GM18861 (cell line): ENCODE results near the gene XYLT2.

Experiments
- ATAC-seq: cut with Tn5 transposase; IDR thresholded peaks from one replicate; pipeline ENCODE4 v1.9.1; 2021; ENCODE audit not compliant: unreplicated experiment

Gene XYLT2

DNA sequence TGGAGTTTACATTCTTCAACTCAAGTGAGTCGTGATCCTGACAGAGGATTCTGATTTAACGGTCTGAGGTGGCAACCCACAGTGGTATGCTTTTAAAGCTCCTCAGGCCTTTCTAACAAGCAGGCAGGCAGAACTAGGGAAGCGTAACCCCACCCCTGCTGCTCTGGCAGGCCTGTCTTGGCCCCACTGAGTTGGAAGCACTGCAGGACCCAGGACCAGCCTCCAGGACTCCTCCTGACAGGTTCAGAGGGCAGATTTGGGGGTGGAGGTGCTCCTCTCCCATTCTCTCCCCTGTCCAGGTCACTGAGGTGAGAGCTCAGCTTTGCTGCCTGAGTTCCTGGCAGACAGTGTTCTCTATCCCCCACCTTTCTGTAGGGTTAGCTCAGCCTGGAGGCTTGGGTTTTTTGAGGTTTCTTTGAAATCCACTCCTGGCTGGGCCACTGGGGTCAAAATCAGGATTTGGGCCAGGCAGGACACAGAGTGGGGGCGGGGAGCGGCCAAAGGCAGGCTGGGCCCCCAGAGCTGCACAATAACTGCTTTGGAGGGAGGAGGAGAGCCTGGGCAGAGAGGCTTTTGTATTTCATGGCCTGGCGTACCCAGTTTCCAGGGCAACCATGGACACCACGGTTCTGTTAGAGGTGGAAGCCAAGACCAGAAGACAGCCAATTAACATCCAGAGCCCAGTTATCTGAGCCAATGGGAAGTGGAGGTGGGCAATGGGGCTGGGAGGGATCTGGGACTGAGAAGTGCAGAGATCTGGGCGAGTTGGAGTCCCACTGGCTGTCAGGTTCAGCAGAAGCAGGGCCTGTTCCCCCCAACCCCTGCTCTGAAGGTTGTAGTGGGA lies 17.5 kb downstream of the XYLT2 start:
- no peak for ATAC-seq

DNA sequence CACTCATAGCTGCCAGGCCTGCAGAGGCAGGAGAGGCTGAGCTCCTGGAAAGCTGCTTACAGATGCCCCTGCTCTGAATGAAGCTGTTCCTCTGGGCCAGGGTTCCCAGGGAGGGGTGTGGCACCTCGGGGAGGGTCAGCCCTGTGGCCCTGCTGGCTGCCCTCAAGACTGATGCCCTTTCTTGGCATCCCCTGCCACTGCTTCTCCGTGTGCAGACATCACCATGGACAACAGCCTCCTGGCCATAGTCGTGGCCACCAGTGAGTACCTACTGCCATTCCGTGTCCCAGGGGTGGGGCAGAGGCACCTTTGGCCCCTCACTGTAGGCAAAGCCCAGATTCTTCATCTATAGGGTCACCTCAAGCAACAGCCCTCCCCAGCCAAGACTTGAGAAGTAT lies 18.1 kb downstream of the XYLT2 start:
- ATAC-seq, result no peak

DNA sequence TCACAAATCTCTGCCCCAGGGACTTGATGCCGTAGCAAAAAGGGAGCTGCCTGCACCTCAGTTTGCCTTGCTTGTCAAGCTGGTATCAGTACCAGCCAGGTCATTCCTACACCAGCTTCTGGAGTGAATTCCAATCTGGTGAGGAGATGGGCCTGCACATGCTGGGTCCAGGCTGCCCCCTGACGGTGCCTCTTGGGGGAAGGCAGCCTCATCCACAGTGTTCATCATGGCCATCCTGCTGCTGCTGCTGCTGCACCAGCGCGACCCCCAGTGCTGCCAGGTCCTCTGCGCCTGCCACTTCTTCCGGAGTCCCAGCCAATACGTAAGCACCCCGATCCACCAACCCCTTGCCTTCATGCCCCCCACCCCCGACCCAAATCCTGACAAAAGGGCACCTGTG lies 18.8 kb downstream of the XYLT2 start:
- ATAC-seq, result no peak

DNA sequence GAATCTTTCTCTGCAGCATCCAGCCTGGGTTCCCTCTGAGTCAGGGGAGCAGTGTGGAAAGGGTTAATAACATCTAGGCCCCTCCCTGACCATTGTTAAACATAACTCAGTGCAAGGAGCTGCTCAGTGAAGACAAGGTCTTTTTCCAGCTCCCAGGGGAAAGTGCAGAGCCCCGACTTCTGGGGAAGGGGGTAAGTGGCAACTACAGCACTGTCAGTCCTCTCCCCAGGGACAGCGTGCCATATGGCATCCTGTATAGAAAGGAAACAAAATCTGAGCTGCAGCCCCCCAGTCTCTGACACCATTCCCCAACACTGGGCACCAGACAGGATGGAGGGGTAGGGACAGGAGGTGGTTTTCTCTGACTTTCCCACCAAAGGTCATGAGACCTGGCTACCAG lies 19.2 kb downstream of the XYLT2 start:
- ATAC-seq, result no peak

DNA sequence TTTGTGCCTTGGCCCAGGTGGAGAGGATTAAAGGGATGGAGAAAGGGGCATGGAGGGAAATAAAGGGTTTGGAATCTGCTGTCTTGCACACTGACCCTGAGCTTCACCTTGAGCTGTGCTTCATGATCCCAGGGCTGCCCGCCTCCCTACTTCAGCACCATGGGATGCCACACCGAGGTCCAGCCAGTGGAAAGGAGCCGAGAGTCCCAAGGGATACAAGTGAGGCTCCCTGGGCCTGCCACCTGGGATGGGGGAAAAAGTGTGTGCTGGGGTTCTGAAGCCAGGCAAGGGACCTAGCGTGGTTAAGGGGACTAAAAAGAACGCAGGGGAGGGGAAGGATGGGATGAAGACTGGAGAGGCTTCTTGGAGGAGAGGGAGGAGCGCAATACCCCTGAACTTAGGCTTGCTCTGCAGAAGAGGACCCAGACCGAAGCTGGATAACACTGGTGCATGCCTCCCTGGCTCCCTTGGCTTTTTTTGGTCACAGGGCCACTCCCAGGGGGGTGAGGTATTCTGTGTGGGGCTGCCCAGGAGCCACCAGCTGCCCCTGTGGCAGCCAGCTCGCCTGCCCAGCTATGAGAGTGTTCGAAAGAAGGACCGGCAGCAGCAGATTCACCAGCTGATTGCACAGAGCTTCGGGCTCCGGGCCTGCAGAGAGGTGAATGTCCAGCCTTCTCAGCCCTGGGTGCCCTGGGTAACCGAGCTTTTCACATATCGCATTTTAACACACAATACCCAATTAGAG lies 19.9 kb downstream of the XYLT2 start:
- no peak for ATAC-seq

DNA sequence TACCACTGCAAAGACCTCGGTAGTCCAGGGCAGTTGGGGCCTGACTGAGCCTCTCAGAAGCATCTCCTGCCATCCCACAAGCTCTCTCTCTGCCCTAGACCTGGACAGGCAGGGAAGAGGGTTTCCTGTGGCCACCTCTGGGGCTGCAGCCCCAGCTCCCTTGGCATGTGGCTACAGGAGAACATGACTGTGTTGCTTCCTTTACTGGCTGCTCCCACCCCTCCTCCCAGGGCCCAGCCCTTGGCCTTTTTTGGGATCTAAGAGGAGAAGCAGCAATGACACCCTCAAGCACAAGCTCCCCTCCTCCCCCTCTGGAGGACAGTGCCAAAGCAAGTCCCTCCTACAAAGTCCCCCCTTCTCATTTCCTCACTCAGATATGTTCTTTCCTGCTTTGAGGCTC lies 21.5 kb downstream of the XYLT2 start:
- no peak for ATAC-seq

DNA sequence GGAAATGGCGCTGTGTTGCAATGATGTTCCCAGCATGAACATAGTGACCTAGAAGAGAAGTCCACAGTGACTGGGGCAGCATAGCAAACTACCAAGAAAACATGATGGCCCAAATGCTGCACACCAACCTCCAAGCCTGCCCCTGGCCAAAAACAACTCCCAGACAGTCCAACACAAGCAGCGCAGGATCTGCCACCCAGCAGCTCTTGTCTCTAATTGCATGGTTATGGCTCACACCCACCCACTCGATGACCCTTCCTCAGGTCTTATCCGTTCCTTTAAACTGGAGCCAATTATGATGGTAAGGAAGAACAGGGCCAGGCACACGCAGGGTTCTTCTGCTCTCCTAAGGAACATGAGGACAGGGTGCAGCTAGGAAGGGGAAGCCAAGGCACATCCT lies 24.1 kb downstream of the XYLT2 start:
- ATAC-seq, result no peak

DNA sequence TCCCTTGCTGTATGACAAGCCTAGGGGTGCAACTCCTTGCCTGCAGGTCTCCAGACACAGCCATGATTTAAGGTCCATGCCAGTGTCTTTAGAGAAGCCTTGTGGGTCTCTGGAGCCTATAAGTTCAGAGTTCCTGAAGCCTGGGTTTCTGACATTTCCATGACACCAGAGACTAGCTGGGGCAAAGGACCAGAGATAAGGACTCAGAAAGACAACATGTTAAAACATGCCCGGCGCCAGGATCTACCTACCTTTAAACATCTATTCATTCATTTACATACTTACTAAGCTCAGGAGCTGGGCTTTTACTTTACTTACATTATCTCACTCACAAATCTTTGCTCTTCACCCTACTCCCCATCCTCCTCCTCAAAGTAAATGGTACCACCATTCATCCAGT lies 25.6 kb downstream of the XYLT2 start:
- no peak for ATAC-seq

DNA sequence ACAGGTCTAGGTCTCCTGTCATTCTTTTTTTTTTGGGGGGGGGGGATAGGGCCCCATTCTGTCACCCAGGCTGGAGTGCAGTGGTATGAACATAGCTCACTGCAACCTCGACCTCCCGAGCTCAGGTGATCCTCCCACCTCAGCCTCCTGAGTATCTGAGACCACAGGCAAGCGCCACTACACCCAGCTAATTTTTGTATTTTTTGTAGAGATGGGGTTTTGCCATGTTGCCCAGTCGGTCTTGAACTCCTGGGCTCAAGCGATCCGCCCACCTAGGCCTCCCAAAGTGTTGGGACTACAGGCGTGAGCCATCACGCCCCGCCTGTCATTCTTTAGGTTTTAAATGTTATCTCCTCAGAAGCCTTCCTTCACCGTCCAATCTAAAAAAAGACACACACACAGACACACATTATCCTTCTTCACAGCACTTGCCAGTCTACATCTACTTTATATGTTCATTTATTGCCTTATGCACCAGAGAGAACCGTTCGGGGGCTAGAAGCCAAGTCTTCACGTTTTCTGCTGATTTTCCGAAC lies 26.4 kb downstream of the XYLT2 start:
- no peak for ATAC-seq

DNA sequence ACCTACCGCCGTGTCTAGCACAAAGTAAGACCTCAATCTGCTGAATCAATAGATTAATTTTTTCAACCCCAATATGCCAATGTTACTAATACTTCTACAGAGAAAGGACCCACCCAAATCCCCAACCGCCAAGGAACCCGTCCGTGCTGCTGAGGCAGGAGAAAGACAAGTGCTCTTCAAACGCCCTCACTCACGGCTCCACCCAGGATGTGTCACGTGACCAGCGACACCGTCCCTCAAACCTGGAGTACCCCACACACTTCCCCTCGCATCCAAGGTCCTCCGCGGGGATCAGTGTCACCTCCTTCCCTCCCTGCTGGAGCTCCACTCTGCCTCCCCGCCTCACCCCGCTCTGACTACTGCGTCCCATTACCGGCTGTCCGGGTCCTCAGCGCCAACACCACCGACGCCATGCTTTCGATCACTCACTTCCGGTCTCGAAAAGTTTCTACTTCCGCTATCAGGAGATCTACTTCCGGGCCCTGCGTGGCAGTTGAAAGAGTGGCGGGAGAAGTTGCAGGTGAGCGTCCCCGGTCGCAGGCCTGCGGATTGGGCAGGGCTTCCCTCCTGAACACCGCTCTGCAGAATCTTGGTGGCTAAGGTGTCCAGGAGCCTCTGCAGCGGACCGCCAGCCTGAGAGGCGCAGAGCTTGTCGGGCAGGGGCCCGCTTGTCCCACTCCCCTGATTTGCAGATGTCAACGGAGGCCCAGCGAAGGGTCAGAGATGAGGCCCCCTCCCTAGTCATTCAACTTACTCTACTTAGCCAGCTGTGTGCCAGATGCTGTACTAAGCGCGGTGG lies 27.0 kb downstream of the XYLT2 start, which contains the start of the genes EME1 and MRPL27:
TSS of gene EME1 (plus strand) at position 472 of the 799 bp plus-strand sequence. CDS start 1,980 bp downstream, outside the sequence.
TSS of gene MRPL27 (minus strand) at position 427 of the 799 bp plus-strand sequence. CDS start at position 413, 14 bp downstream.
- peak; percentile 78 for ATAC-seq

DNA sequence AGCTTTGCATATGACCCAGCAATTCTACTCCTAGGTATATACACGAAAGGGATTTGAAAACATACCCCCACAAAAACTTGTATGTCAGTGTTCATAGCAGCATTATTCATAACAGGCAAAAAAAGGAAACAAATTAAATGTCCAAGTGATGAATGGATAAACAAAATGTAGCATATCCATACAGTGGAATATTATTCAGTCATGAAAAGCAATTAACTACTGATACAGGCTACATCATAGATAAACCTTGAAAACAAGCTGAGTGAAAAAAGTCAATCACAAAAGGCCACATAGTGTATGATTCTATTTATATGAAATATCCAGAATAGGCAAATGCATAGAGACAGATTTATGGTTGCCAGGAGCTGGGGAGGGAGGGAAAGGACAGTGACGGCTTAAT lies 27.8 kb downstream of the XYLT2 start:
- ATAC-seq, result no peak

DNA sequence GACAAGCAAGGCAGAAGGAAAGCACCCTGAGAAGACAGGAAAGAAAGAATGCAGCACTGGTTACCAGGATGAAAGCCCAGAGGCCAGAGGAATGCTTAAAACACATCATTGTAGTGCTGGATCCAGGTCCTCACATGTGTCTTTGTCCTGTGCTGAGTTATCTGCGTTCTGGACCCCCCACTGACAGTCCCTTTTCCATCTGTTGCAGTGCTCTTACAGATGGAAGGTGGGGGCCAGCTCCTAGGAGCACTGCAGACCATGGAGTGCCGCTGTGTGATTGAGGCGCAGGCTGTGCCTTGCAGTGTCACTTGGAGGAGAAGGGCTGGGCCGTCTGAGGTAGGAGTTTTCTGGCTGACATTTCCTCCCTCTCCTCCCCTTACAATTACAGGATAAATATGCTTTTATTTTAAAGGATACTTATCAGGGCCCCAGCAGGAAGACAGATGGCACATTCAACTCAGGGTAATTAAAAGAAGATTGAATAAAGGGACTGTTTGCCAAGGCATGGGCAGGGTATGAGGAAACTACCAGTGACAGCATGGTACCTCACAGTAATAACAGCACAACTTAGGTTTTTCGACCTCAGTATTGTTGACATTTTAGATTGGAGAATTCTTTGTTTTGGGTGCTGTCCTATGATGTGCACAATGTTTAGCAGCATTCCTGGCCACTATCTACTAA lies 30.1 kb downstream of the XYLT2 start:
- ATAC-seq, result no peak

DNA sequence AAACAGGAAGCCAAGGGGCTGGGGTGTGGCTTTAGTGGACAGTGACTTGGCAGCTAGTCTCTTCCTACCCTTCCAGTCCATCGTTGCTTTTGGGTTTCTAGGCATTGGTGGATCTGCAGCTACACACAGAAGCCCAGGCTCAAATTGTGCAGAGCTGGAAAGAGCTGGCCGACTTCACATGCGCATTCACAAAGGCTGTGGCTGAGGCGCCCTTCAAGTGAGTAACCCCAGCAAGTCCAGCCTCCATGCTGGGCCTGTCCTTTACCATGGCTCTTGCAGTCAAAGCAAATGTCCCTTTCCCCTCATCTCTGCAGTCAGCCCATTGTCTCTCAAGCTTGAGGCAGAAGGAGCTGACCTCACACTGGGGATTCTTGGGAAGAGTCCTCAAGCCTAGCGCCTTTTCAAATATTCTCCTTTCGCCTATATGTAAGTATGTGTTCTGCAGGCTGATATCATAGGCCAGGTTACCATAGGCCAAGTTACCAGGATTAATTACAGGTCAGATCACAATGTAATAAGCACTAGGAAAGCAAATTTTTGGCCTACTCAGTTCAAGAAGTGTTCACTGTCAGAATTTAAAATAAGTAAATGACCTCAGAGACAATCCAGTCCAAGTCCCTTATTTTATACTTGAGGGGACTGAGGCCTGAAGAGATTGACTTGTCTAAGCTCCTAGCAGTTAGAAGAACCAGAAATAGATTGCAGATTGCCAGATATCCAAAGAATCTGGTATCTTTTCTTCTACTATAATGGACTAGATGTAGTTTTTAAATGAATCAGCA lies 33.6 kb downstream of the XYLT2 start:
- ATAC-seq, result no peak

DNA sequence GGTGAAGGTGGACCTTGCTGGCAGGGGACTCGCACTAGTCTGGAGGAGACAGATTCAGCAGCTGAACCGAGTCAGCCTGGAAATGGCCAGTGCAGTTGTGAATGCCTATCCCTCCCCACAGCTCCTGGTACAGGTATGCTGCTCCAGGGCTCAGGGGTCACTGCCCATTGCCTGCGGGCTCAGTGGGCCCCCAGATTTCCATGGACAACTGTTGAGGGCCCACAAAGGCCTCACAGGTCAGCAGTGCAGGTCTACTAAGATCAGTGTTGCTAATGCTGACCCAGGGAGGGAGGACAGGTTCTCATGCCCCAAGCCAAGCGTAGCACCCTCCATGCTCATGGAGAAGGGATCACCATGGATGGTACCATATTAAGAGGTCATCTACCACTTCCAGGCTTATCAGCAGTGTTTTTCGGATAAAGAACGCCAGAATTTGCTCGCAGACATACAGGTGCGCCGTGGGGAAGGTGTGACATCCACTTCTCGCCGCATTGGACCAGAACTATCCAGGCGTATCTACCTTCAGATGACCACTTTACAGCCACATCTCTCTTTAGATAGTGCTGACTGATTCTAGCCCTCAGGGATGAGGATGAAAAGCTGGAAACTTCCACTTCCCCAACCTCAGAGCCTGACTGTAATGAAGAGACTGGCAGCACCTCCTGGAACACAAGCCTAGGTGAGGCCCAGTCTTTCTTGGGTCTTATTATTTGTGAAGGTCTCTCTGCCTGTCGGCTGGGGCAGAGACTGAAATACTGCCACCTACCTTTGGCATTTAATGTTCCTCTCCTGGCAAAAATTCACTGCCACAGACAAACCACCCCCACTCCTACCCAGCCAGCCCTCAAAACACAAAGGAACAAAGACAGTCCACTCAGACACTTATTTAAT lies 34.7 kb downstream of the XYLT2 start:
- ATAC-seq, result no peak

DNA sequence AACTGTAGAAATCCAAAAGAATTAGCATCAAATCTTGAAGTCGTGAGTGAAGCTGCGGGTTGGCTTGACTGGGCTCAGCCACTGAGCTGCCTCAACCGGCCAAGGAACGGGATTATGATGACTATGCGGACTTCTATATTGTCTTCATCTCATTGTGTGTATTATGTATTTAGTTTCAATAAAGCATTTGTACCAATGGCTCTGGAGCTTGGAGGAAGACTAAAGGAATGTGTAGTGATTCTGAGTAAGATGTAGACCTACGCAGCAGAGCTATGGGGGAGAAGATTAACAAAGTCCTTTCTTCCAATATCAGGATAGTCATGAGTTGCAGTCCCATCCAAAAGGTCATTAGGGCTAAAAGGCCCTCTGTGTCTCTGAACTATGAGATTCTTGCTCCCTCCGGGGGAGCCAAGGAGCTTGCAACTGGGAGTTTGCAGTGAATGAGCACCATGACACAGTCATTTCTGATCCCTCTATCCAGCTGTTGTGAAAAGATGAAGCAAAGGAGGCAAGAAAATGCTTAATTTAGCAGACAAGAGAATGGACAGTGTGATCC lies 35.4 kb downstream of the XYLT2 start:
- no peak for ATAC-seq

DNA sequence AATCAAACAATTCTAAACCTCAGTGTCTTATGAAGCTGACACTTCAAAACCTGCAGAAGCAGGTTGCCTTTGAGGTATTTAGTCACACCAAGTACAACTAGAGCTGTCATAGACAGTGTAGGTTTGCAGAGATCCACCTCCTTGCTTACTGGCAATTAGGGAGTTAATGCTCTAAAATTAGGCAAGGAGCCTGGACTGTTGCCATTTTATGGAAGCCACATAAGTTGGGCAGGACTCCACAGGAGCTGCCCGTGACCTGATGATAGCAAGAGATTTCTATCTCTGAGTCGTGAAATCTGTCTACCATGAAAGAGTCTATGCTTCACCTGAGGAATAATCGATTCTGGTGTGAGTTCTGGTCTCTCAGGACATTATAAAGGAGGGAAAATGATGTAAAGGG lies 36.0 kb downstream of the XYLT2 start:
- no peak for ATAC-seq

DNA sequence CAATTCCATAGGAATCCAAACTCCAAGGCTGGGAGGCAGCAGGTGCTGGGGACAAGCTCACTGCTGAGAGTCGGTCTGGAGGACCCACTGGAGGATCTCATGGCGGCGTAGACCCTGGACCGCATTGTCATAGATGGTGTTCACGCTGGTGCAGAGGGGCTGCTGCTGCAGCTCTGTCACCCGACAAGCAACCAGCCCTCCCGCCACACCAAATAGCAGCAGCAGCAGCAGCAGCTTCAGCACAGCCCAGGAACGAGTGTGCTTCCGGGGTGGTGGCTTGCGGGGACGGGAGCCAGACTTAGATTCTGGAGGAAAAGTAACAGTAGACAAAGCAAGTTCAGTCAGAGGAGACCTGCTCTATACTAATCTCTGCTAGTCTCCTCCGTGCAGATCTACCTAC lies 37.0 kb downstream of the XYLT2 start:
- ATAC-seq, result no peak

DNA sequence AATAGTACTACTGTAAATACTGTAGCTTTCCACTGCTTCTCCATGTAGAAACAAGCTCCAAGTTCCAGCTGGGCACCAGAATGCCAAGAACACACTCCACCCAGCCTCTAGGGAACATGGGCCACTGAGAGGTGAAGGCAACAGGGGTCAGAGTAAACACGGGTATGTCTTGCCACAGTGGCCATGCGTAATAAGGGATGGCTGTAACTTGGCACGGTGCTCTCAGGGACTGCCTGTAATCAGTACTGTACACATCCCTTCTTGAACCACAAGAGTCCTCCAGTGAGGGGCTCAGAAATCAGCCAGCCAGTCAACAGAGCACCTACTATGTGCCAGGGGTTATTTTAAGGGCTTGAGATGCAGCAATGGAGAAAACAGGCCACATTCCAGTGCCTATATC lies 40.6 kb downstream of the XYLT2 start:
- ATAC-seq, result no peak
